K562 (cell line): ENCODE measurements around the gene C1orf174. TPM values are rescaled to one million over a fixed set of nuclear protein-coding genes. Genes with fewer than 3 reads are reported as not detected.
A peak's percentile ranks its signal among the peaks of the same experiment; 100 is the strongest.

Experiments used
- ATF7 ChIP-seq: fragments of 450-650 bp; IDR thresholded peaks from 2 replicates; pipeline ENCODE4 v1.7.1; 2014; ENCODE audit warnings: mild to moderate bottlenecking, moderate library complexity
- BHLHE40 ChIP-seq: IDR thresholded peaks from 2 replicates; pipeline ENCODE4 v1.6.1; 2011; ENCODE audit warnings: low read length, improper control_type of control experiment
- BMI1 ChIP-seq: fragments of 150-350 bp; IDR thresholded peaks from 2 replicates; pipeline ENCODE4 v1.6.1; 2014; ENCODE audit warnings: low read length
- CREB1 ChIP-seq, 2 experiments: sonication (generic) in 1 of 2; formaldehyde crosslinking in 1 of 2; IDR thresholded peaks; 2 replicates each; pipeline versions ENCODE4 v1.6.1 to v1.8.0; 2012 to 2022; ENCODE audit warnings: inconsistent platforms in 1 of 2, mild to moderate bottlenecking in 1 of 2, missing genetic modification reagents in 1 of 2, moderate library complexity in 1 of 2
- FOXA1 ChIP-seq: fragments of 450-650 bp; IDR thresholded peaks from 2 replicates; pipeline ENCODE4 v1.6.1; 2016; ENCODE audit warnings: mild to moderate bottlenecking, borderline replicate concordance
- FOXA3 ChIP-seq, 2 experiments: fragments of 450-650 bp in 1 of 2; sonication (generic) in 1 of 2; formaldehyde crosslinking; IDR thresholded peaks in 1 of 2; conservative IDR thresholded peaks in 1 of 2; 2 replicates each; pipeline versions ENCODE4 v1.4.0 to v1.8.0; 2020 to 2022; ENCODE audit warnings: mild to moderate bottlenecking in 2 of 2, missing genetic modification reagents in 1 of 2
- HCFC1 ChIP-seq: IDR thresholded peaks from 2 replicates; pipeline ENCODE4 v1.6.1; 2012; ENCODE audit warnings: low read depth, low read length, improper control_type of control experiment
- KAT2B ChIP-seq: IDR thresholded peaks from one replicate; pipeline ENCODE4 v1.6.1; 2012; ENCODE audit warnings: low read depth, mild to moderate bottlenecking, control low read depth, inconsistent platforms, low read length, moderate library complexity
- KHSRP ChIP-seq: fragments of 450-650 bp; IDR thresholded peaks from 2 replicates; pipeline ENCODE4 v1.6.1; 2017
- NCOR1 ChIP-seq: fragments of 450-650 bp; IDR thresholded peaks from 2 replicates; pipeline ENCODE4 v1.6.1; 2016; ENCODE audit warnings: mild to moderate bottlenecking, moderate library complexity
- NFIX ChIP-seq: fragments of 250-450 bp; sonication (Bioruptor Pico); IDR thresholded peaks from 2 replicates; pipeline ENCODE4 v1.4.0; 2020; ENCODE audit warnings: low read depth, mild to moderate bottlenecking, moderate library complexity
- NFXL1 ChIP-seq: fragments of 450-650 bp; formaldehyde crosslinking; IDR thresholded peaks from 2 replicates; pipeline ENCODE4 v1.4.0; 2021; ENCODE audit warnings: mild to moderate bottlenecking
- NR4A1 ChIP-seq, 2 experiments: fragments of 250-450 bp in 1 of 2; fragments of 450-650 bp in 1 of 2; sonication (Bioruptor Pico) in 1 of 2; IDR thresholded peaks; 2 replicates each; pipeline versions ENCODE4 v1.4.0 to v1.6.1; 2016 to 2020; ENCODE audit warnings: mild to moderate bottlenecking in 2 of 2, missing compliant biosample characterization in 1 of 2, missing genetic modification characterization in 1 of 2, moderate library complexity in 1 of 2
- PTTG1 ChIP-seq: fragments of 450-650 bp; IDR thresholded peaks from 2 replicates; pipeline ENCODE4 v1.6.1; 2016; ENCODE audit warnings: low read depth, mild to moderate bottlenecking, missing genetic modification characterization, missing compliant biosample characterization
- RCOR1 ChIP-seq, 2 experiments: IDR thresholded peaks; 2 replicates each; pipeline ENCODE4 v1.6.1; 2012; ENCODE audit warnings: low read depth in 2 of 2, low read length in 2 of 2, borderline replicate concordance in 1 of 2, improper control_type of control experiment in 1 of 2
- SAFB ChIP-seq: fragments of 200-400 bp; formaldehyde crosslinking; IDR thresholded peaks from 2 replicates; pipeline ENCODE4 v1.6.1; 2017; ENCODE audit warnings: low read depth, low read length, borderline replicate concordance
- ZFP36 ChIP-seq: fragments of 150-350 bp; IDR thresholded peaks from 2 replicates; pipeline ENCODE4 v1.6.1; 2018; ENCODE audit warnings: low read length, low read depth; ENCODE audit not compliant: partially characterized antibody
- ZKSCAN8 ChIP-seq: fragments of 200-800 bp; sonication (Bioruptor generic); IDR thresholded peaks from 2 replicates; pipeline ENCODE4 v1.6.1; 2016; ENCODE audit warnings: missing genetic modification characterization, missing compliant biosample characterization
- ZNF75A ChIP-seq: fragments of 450-650 bp; formaldehyde crosslinking; IDR thresholded peaks from 2 replicates; pipeline ENCODE4 v1.4.0; 2020; ENCODE audit warnings: mild to moderate bottlenecking
- ZNF79 ChIP-seq: fragments of 250-450 bp; sonication (Bioruptor Pico); IDR thresholded peaks from 2 replicates; pipeline ENCODE4 v1.4.0; 2020; ENCODE audit warnings: low read depth, mild to moderate bottlenecking, moderate library complexity
- ZZZ3 ChIP-seq: fragments of 450-650 bp; IDR thresholded peaks from 2 replicates; pipeline ENCODE4 v1.6.1; 2016; ENCODE audit warnings: antibody characterized with exemption, mild to moderate bottlenecking, moderate library complexity
- polyA plus RNA-seq, 8 experiments: library from polyadenylated mRNA; depleted of rRNA in 4 of 8; stranded (reverse) in 5 of 8; unstranded in 3 of 8; fragments of >200 nt; fragmentation: Nextera tagmentation in 2 of 8; fragmentation: Illumina TruSeq in 1 of 8; extraction: Ambion mirVana in 2 of 8; extraction: Trizol in 1 of 8; gene quantifications; 2 replicates each; pipeline versions ENCODE4 v1.2.1 to v1.2.3, GENCODE V29; 2011 to 2014; ENCODE audit warnings: inconsistent platforms in 1 of 8, missing spikeins in 1 of 8
- total RNA-seq, 7 experiments: library from RNA; depleted of rRNA in 6 of 7; stranded (reverse); fragments of >200 nt in 6 of 7; fragmentation: Illumina TruSeq in 2 of 7; extraction: Trizol in 2 of 7; gene quantifications; 2 replicates each; pipeline versions ENCODE4 v1.2.1 to v1.2.3, GENCODE V29; 2011 to 2021; ENCODE audit warnings: low replicate concordance in 1 of 7
- TF ChIP-seq, protein P1 (sequence below): fragments of 450-650 bp; IDR thresholded peaks from 2 replicates; pipeline ENCODE4 v1.6.1; 2017; ENCODE audit warnings: antibody characterized with exemption
- TF ChIP-seq, protein P2 (sequence below): fragments of 450-650 bp; conservative IDR thresholded peaks from 2 replicates; pipeline ENCODE4 v1.6.1; 2016; ENCODE audit warnings: missing genetic modification characterization, low read depth, mild to moderate bottlenecking, control low read depth, missing compliant biosample characterization
- TF ChIP-seq, protein P3 (sequence below): fragments of 250-450 bp; sonication (Bioruptor Pico); IDR thresholded peaks from 2 replicates; pipeline ENCODE4 v1.5.0; 2022; ENCODE audit warnings: mild to moderate bottlenecking

C1orf174 gene
- total and polyA plus RNA-seq, 9 of the 15 experiments (the other 6 are each of a cell fraction or from before 2014, with no cell fraction given) = 38.5 to 64.9 (median 45.4) TPM

- TF ChIP-seq KAT2B = no peak
- no peak for TF ChIP-seq CREB1 (IDR thresholded peaks at IDR 0.05)
- TF ChIP-seq CREB1 (CRISPR knock-in tag; IDR thresholded peaks at IDR 0.05) = peak; percentile 47
- TF ChIP-seq, protein P1, sequence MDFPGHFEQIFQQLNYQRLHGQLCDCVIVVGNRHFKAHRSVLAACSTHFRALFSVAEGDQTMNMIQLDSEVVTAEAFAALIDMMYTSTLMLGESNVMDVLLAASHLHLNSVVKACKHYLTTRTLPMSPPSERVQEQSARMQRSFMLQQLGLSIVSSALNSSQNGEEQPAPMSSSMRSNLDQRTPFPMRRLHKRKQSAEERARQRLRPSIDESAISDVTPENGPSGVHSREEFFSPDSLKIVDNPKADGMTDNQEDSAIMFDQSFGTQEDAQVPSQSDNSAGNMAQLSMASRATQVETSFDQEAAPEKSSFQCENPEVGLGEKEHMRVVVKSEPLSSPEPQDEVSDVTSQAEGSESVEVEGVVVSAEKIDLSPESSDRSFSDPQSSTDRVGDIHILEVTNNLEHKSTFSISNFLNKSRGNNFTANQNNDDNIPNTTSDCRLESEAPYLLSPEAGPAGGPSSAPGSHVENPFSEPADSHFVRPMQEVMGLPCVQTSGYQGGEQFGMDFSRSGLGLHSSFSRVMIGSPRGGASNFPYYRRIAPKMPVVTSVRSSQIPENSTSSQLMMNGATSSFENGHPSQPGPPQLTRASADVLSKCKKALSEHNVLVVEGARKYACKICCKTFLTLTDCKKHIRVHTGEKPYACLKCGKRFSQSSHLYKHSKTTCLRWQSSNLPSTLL = no peak
- no peak for TF ChIP-seq BHLHE40
- TF ChIP-seq PTTG1 (tag) = no peak
- TF ChIP-seq FOXA1 = no peak
- TF ChIP-seq ZFP36 = no peak
- peak; percentile 60 for TF ChIP-seq ATF7
- TF ChIP-seq NFIX = no peak
- TF ChIP-seq, protein P2, sequence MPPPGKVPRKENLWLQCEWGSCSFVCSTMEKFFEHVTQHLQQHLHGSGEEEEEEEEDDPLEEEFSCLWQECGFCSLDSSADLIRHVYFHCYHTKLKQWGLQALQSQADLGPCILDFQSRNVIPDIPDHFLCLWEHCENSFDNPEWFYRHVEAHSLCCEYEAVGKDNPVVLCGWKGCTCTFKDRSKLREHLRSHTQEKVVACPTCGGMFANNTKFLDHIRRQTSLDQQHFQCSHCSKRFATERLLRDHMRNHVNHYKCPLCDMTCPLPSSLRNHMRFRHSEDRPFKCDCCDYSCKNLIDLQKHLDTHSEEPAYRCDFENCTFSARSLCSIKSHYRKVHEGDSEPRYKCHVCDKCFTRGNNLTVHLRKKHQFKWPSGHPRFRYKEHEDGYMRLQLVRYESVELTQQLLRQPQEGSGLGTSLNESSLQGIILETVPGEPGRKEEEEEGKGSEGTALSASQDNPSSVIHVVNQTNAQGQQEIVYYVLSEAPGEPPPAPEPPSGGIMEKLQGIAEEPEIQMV (tag) = no peak
- no peak for TF ChIP-seq ZNF75A (CRISPR knock-in tag)
- TF ChIP-seq FOXA3 (CRISPR knock-in tag; conservative IDR thresholded peaks at IDR 0.05 in 1 of 2, IDR thresholded peaks at IDR 0.05 in 1 of 2) = no peak
- TF ChIP-seq HCFC1 = 0 out of 2 replicates have a peak, but pooled peaks have one; percentile 19
- TF ChIP-seq ZZZ3 = no peak
- TF ChIP-seq NFXL1 (CRISPR knock-in tag) = no peak
- no peak; a peak in 1 of 4 replicates for TF ChIP-seq RCOR1 (IDR thresholded peaks at IDR 0.05; ENCODE audit: borderline replicate concordance in 1 of 2, low read depth in 2 of 2, low read length in 2 of 2)
- no peak for TF ChIP-seq ZNF79 (CRISPR knock-in tag)
- TF ChIP-seq KHSRP = no peak
- TF ChIP-seq SAFB = peak; percentile 47; the same call in 1 of the 2 replicates
- no peak for TF ChIP-seq ZKSCAN8 (CRISPR knock-in tag)
- TF ChIP-seq NR4A1 (CRISPR knock-in tag; IDR thresholded peaks at IDR 0.05) = no peak; the same call in 1 of the 2 replicates
- TF ChIP-seq NR4A1 (tag; IDR thresholded peaks at IDR 0.05) = no peak
- TF ChIP-seq BMI1 = no peak
- no peak for TF ChIP-seq NCOR1
- TF ChIP-seq, protein P3, sequence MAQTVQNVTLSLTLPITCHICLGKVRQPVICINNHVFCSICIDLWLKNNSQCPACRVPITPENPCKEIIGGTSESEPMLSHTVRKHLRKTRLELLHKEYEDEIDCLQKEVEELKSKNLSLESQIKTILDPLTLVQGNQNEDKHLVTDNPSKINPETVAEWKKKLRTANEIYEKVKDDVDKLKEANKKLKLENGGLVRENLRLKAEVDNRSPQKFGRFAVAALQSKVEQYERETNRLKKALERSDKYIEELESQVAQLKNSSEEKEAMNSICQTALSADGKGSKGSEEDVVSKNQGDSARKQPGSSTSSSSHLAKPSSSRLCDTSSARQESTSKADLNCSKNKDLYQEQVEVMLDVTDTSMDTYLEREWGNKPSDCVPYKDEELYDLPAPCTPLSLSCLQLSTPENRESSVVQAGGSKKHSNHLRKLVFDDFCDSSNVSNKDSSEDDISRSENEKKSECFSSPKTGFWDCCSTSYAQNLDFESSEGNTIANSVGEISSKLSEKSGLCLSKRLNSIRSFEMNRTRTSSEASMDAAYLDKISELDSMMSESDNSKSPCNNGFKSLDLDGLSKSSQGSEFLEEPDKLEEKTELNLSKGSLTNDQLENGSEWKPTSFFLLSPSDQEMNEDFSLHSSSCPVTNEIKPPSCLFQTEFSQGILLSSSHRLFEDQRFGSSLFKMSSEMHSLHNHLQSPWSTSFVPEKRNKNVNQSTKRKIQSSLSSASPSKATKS (CRISPR knock-in tag) = no peak
Measured at GRCh38 chr1:3900969-3901529, 977 bp upstream of the C1orf174 start (continued).
